Adrenal gland (tissue), 5 donors: ENCODE data around the gene ERICH6.

Experiments
- CTCF ChIP-seq, 6 experiments: fragments of 450-650 bp in 4 of 6; fragments of 200-600 bp in 2 of 6; sonication (generic) in 1 of 6; IDR thresholded peaks; 1 replicate in 5 of 6; 2 replicates in 1 of 6; pipeline versions ENCODE4 v1.5.1 to v1.8.0; 2016 to 2021; ENCODE audit warnings: antibody characterized with exemption in 6 of 6, mild to moderate bottlenecking in 2 of 6, moderate library complexity in 1 of 6
- POLR2A ChIP-seq, 2 donors: fragments of 450-650 bp; IDR thresholded peaks; one replicate each; pipeline ENCODE4 v1.6.1; 2017; ENCODE audit warnings: antibody characterized with exemption in 2 of 2, mild to moderate bottlenecking in 2 of 2, moderate library complexity in 1 of 2
- donor health status: DM: no; HTN: no; CAD: no.

- no peak for TF ChIP-seq POLR2A (IDR thresholded peaks at IDR 0.05)
- TF ChIP-seq CTCF (IDR thresholded peaks at IDR 0.05): no peak
Measured at GRCh38 chr3:150741497-150742140, 37.9 kb upstream of the ERICH6 start.
